SK-N-SH (cell line): ENCODE results near the gene DOK6. TPM values are rescaled to one million over a fixed set of nuclear protein-coding genes. Genes with fewer than 3 reads are reported as not detected.
A peak's percentile ranks its signal among the peaks of the same experiment; 100 is the strongest.

Experiments
- CTCF ChIA-PET: fragments of 300-600, 350-600 bp; formaldehyde crosslinking; extraction: SDS; loops from one replicate; lab custom pipeline; 2021; lab: Yijun Ruan, JAX
- POLR2A ChIA-PET: fragments of 350-600 bp; sonication (Branson Sonifier 250); formaldehyde crosslinking; extraction: SDS; loops from one replicate; lab custom pipeline; 2020; ENCODE audit warnings: antibody characterized with exemption, inconsistent platforms; lab: Yijun Ruan, JAX
- DNase-seq: peaks from one replicate; pipeline ENCODE4 v3.0.0; 2012
- H2AFZ ChIP-seq: fragments of 200-600 bp; sonication (generic); 2 replicates; pipeline ENCODE4 v1.8.1; 2016; ENCODE audit warnings: antibody characterized with exemption, mild to moderate bottlenecking, low read depth
- H3F3A ChIP-seq: fragments of 200-600 bp; sonication (generic); replicated peaks from 2 replicates; pipeline ENCODE3; 2016; ENCODE audit warnings: antibody characterized with exemption, mild to moderate bottlenecking; ENCODE audit not compliant: insufficient read depth
- H3K27ac ChIP-seq, 2 experiments: fragments of 200-500 bp in 1 of 2; fragments of 200-600 bp in 1 of 2; sonication (Bioruptor generic) in 1 of 2; sonication (generic), shearing (Covaris generic) in 1 of 2; 2 replicates each; pipeline versions ENCODE4 v1.5.1 to v1.6.1; 2014 to 2016; ENCODE audit warnings: low read depth in 2 of 2, inconsistent platforms in 1 of 2, low read length in 1 of 2, mild to moderate bottlenecking in 1 of 2, mixed read lengths in 1 of 2
- H3K27me3 ChIP-seq: fragments of 200-600 bp; sonication (generic), shearing (Covaris generic); 2 replicates; pipeline ENCODE4 v1.6.1; 2016; ENCODE audit warnings: mixed run types; ENCODE audit not compliant: insufficient read depth
- H3K36me3 ChIP-seq, 2 experiments: fragments of 200-500 bp in 1 of 2; fragments of 200-600 bp in 1 of 2; sonication (Bioruptor generic) in 1 of 2; sonication (generic) in 1 of 2; replicated peaks in 1 of 2; 2 replicates each; pipeline versions ENCODE3 to v1.5.1; 2014 to 2016; ENCODE audit warnings: low read length in 1 of 2, mild to moderate bottlenecking in 1 of 2; ENCODE audit not compliant: insufficient read depth in 2 of 2, control insufficient read depth in 1 of 2
- H3K4me1 ChIP-seq, 2 experiments: fragments of 200-500 bp in 1 of 2; fragments of 200-600 bp in 1 of 2; sonication (Bioruptor generic) in 1 of 2; sonication (generic), shearing (Covaris generic) in 1 of 2; 2 replicates each; pipeline versions ENCODE4 v1.5.1 to v1.6.1; 2014 to 2016; ENCODE audit warnings: low read depth in 1 of 2, low read length in 1 of 2, mixed run types in 1 of 2; ENCODE audit not compliant: insufficient read depth in 2 of 2, control insufficient read depth in 1 of 2
- H3K4me2 ChIP-seq: fragments of 200-600 bp; sonication (generic), shearing (Covaris generic); 2 replicates; pipeline ENCODE4 v1.6.1; 2017; ENCODE audit warnings: mixed run types
- H3K4me3 ChIP-seq, 2 experiments: fragments of 200-500 bp in 1 of 2; fragments of 200-600 bp in 1 of 2; sonication (Bioruptor generic) in 1 of 2; sonication (generic), shearing (Covaris generic) in 1 of 2; 2 replicates each; pipeline versions ENCODE4 v1.5.1 to v1.8.1; 2014 to 2016; ENCODE audit warnings: low read depth in 2 of 2, inconsistent platforms in 1 of 2, low read length in 1 of 2, mild to moderate bottlenecking in 1 of 2, mixed read lengths in 1 of 2, moderate library complexity in 1 of 2
- H3K79me2 ChIP-seq: fragments of 200-600 bp; sonication (generic); 2 replicates; pipeline ENCODE4 v1.8.1; 2017; ENCODE audit warnings: mild to moderate bottlenecking; ENCODE audit not compliant: insufficient read depth
- H3K9ac ChIP-seq: fragments of 200-600 bp; sonication (generic); 2 replicates; pipeline ENCODE4 v1.6.1; 2017; ENCODE audit warnings: mixed run types
- H3K9me2 ChIP-seq: fragments of 200-600 bp; sonication (generic); 2 replicates; pipeline ENCODE4 v1.6.1; 2017; ENCODE audit warnings: mixed run types
- H3K9me3 ChIP-seq: fragments of 200-600 bp; sonication (generic); 2 replicates; pipeline ENCODE4 v1.6.1; 2017; ENCODE audit warnings: mixed run types, mild to moderate bottlenecking, moderate library complexity
- H4K20me1 ChIP-seq: fragments of 200-600 bp; sonication (generic); 2 replicates; pipeline ENCODE4 v1.6.1; 2017; ENCODE audit warnings: mild to moderate bottlenecking, mixed run types; ENCODE audit not compliant: insufficient read depth
- EP300 ChIP-seq, 2 experiments: IDR thresholded peaks; 2 replicates each; pipeline versions ENCODE4 v1.4.0 to v1.6.1; 2012; ENCODE audit warnings: borderline replicate concordance in 1 of 2, low read depth in 1 of 2, low read length in 1 of 2
- EZH2phosphoT487 ChIP-seq: fragments of 200-600 bp; sonication (generic); IDR thresholded peaks from 2 replicates; pipeline ENCODE4 v1.6.1; 2017; ENCODE audit warnings: low read depth, mixed run types, mild to moderate bottlenecking, antibody characterized with exemption, moderate library complexity, borderline replicate concordance
- FOXM1 ChIP-seq: IDR thresholded peaks from 2 replicates; pipeline ENCODE4 v1.4.0; 2012; ENCODE audit warnings: low read depth, mild to moderate bottlenecking
- JUND ChIP-seq: IDR thresholded peaks from 2 replicates; pipeline ENCODE4 v1.4.0; 2012
- RAD21 ChIP-seq: IDR thresholded peaks from 2 replicates; pipeline ENCODE4 v1.6.1; 2012; ENCODE audit warnings: mild to moderate bottlenecking, low read length
- RFX5 ChIP-seq: IDR thresholded peaks from 2 replicates; pipeline ENCODE4 v1.6.1; 2012; ENCODE audit warnings: mild to moderate bottlenecking, improper control_type of control experiment, low read length
- WGBS: methylation state at CpG from one replicate; pipeline ENCODE4 v1.1.6; 2017; ENCODE audit warnings: low lambda C conversion rate; 5-methylcytosine and 5-hydroxymethylcytosine counted together
- polyA plus RNA-seq, 3 experiments: library from polyadenylated mRNA; depleted of rRNA; stranded (reverse); fragments of >200 nt; gene quantifications; 2 replicates each; pipeline ENCODE4 v1.2.3, GENCODE V29; 2012
- TF ChIP-seq, protein P1 (sequence below): IDR thresholded peaks from 2 replicates; pipeline ENCODE4 v1.4.0; 2012; ENCODE audit warnings: low read depth, borderline replicate concordance
- TF ChIP-seq, protein P2 (sequence below): IDR thresholded peaks from 2 replicates; pipeline ENCODE4; 2012
- TF ChIP-seq, protein P3 (sequence below): fragments of 200-600 bp; sonication (generic); IDR thresholded peaks from 2 replicates; pipeline ENCODE4 v1.6.1; 2017; ENCODE audit warnings: antibody characterized with exemption, mild to moderate bottlenecking, moderate library complexity

DOK6 gene
- polyA plus RNA-seq, 1 of the 3 experiments (the other 2 are of a cell fraction) = 3.9 TPM

DNA sequence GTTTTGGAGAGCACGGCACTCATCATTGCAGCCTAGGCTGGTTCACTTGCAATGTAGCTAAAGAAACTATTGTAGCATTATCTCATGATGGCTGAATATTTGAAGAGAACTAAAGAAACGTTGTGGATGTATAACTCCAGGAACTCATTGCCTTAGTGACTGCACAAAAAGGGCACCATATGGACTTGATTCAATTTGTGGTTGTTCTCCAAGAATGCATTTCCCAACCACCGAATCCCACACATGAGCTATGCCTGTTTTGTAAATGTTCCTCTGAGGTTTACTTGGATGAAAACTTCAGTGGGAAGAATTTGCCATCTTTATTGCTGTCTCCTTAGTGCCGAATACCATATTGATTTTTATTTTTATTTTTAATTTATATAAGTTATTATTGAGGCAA, 43.5 kb downstream of the DOK6 start (continued):
- TF ChIP-seq, protein P1, sequence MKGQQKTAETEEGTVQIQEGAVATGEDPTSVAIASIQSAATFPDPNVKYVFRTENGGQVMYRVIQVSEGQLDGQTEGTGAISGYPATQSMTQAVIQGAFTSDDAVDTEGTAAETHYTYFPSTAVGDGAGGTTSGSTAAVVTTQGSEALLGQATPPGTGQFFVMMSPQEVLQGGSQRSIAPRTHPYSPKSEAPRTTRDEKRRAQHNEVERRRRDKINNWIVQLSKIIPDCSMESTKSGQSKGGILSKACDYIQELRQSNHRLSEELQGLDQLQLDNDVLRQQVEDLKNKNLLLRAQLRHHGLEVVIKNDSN = no peak

DNA sequence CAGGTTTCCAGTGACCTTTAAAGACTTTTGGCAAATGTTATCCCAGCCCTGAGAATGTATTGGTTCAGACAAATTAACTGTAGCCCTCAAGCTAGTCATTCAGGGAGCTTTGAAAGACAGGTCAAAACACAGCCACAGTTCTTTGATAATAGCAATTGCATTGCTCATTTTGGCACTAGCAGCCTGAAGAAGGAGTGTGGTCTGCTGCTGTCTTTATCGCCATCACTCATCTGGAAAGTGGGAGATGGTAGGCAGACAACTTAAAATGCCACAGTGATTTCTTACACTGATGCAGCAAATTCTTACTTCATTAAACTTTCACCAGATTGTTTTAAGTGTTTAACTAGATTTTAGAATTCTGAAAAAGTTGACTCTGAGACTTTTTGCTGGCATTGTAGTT, 47.2 kb downstream of the DOK6 start:
- H3K27ac ChIP-seq = no peak overlapping the region
- 56% methylated on average over 1 of the region's 1 CpG for WGBS
- no peaks in the 10 kb centered on the region for H4K20me1 ChIP-seq
- no peak overlapping the region for H3K4me3 ChIP-seq
- POLR2A ChIA-PET = no interaction called here
- no peak overlapping the region for H3K4me2 ChIP-seq
- no peak overlapping the region for H3K9ac ChIP-seq
- H3K27me3 ChIP-seq = no peaks in the 10 kb centered on the region
- DNase-seq = no peak
- peaks cover 6% of the 10 kb centered on the region; the same call in 1 of the 2 replicates for H3K9me3 ChIP-seq
- no peaks in the 10 kb centered on the region for H3K9me2 ChIP-seq
- H3K4me1 ChIP-seq = no peaks in the 10 kb centered on the region
- H3K79me2 ChIP-seq = no peaks in the 10 kb centered on the region
- no peaks in the 10 kb centered on the region for H3F3A ChIP-seq
- no peak overlapping the region for H2AFZ ChIP-seq
- TF ChIP-seq, protein P2, sequence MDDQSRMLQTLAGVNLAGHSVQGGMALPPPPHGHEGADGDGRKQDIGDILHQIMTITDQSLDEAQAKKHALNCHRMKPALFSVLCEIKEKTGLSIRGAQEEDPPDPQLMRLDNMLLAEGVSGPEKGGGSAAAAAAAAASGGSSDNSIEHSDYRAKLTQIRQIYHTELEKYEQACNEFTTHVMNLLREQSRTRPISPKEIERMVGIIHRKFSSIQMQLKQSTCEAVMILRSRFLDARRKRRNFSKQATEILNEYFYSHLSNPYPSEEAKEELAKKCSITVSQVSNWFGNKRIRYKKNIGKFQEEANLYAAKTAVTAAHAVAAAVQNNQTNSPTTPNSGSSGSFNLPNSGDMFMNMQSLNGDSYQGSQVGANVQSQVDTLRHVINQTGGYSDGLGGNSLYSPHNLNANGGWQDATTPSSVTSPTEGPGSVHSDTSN = no peak
- no peaks in the 10 kb centered on the region for H3K36me3 ChIP-seq
- CTCF ChIA-PET = interaction anchor here (0.6 kb wide), 1 partner anchor 69 kb away, joined by 3 read pairs; no protein-coding TSS in a partner anchor

DNA sequence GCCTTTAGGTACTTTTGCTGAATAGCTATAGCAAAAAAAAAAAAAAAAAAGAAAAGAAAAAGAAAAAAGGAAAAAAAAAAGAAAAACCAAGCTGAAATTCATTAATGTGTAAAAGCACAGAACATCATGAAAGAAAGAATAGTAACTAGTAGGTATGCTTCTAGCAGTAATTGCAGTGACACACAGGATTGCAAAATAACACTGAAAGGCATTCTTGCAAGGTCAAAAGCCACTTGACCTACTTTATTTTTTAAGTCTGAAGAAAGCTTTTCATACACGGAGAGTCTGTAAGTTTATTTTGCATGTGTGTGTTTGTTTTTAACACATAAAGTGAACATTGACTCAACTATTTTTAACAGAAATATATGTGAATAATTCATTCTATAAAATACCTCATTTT, 54.4 kb downstream of the DOK6 start:
- DNase-seq = no peak
- H3K9ac ChIP-seq = no peak overlapping the region
- H3F3A ChIP-seq = no peaks in the 10 kb centered on the region
- WGBS = 85% methylated on average over 1 of the region's 1 CpG
- H3K27me3 ChIP-seq = no peaks in the 10 kb centered on the region
- H3K4me3 ChIP-seq = no peak overlapping the region
- TF ChIP-seq RFX5 (no peak), EP300 (IDR thresholded peaks at IDR 0.05; ENCODE audit: borderline replicate concordance in 1 of 2, low read depth in 1 of 2, low read length in 1 of 2) (no peak), FOXM1 (no peak), JUND (no peak)
- POLR2A ChIA-PET = no interaction called here
- H4K20me1 ChIP-seq = no peaks in the 10 kb centered on the region
- H3K36me3 ChIP-seq = peaks cover 0 to 4% of the 10 kb centered on the region in 2 experiments
- H3K9me3 ChIP-seq = no peaks in the 10 kb centered on the region
- H3K4me1 ChIP-seq = no peaks in the 10 kb centered on the region
- no peak overlapping the region for H2AFZ ChIP-seq
- CTCF ChIA-PET = no interaction called here
- H3K9me2 ChIP-seq = no peaks in the 10 kb centered on the region
- no peak overlapping the region for H3K27ac ChIP-seq
- H3K4me2 ChIP-seq = no peak overlapping the region
- H3K79me2 ChIP-seq = no peaks in the 10 kb centered on the region

DNA sequence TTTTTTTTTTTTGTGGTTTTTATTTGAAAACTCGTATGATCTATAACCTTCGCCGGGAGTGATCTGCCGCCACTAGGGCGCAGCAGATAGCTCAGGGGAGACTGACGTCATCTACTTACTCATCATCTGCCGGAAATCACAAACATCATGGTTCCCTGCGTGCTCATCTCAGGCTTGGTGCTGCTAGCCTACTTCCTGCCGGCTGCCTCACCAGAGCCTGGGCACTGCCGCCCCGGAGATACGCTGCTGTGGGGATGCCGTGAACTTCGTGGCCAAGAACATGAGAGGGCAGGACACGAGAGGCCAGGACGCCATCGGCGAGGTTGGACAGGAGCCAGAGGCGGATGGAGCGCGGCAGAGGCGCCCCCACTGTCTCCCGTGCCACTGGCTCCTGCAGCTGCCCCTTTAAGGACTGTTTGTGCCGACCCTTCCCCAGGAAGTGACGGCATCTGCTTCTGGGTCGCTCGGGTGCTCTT, 68.8 kb downstream of the DOK6 start:
- CTCF ChIA-PET = interaction anchor here (0.7 kb wide), 1 partner anchor 21 kb away, joined by 3 read pairs; no protein-coding TSS in a partner anchor
- no peaks in the 10 kb centered on the region for H3K9me2 ChIP-seq
- no peaks in the 10 kb centered on the region for H3K4me1 ChIP-seq
- POLR2A ChIA-PET = no interaction called here
- WGBS = 91% methylated on average over 16 of the region's 27 CpGs
- no peaks in the 10 kb centered on the region for H3K36me3 ChIP-seq
- no peak overlapping the region for H3K9ac ChIP-seq
- no peaks in the 10 kb centered on the region for H3K9me3 ChIP-seq
- no peak overlapping the region for H3K27ac ChIP-seq
- no peaks in the 10 kb centered on the region for H4K20me1 ChIP-seq
- H3K79me2 ChIP-seq = no peaks in the 10 kb centered on the region
- TF ChIP-seq, protein P3, sequence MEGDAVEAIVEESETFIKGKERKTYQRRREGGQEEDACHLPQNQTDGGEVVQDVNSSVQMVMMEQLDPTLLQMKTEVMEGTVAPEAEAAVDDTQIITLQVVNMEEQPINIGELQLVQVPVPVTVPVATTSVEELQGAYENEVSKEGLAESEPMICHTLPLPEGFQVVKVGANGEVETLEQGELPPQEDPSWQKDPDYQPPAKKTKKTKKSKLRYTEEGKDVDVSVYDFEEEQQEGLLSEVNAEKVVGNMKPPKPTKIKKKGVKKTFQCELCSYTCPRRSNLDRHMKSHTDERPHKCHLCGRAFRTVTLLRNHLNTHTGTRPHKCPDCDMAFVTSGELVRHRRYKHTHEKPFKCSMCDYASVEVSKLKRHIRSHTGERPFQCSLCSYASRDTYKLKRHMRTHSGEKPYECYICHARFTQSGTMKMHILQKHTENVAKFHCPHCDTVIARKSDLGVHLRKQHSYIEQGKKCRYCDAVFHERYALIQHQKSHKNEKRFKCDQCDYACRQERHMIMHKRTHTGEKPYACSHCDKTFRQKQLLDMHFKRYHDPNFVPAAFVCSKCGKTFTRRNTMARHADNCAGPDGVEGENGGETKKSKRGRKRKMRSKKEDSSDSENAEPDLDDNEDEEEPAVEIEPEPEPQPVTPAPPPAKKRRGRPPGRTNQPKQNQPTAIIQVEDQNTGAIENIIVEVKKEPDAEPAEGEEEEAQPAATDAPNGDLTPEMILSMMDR = peak; percentile 39
- TF ChIP-seq RAD21 (peak; percentile 22; the same call in 1 of the 2 replicates), EZH2phosphoT487 (no peak)
- no peaks in the 10 kb centered on the region for H3F3A ChIP-seq
- no peak overlapping the region for H3K4me3 ChIP-seq
- H2AFZ ChIP-seq = no peak overlapping the region
- H3K4me2 ChIP-seq = no peak overlapping the region
- no peaks in the 10 kb centered on the region for H3K27me3 ChIP-seq
- peak; percentile 29 for DNase-seq
